GM18520 (cell line): ENCODE results near the gene BEAN1.
A peak's percentile ranks its signal among the peaks of the same experiment; 100 is the strongest.

Source experiments
- ATAC-seq: cut with Tn5 transposase; IDR thresholded peaks from one replicate; pipeline ENCODE4 v1.9.1; 2021; ENCODE audit not compliant: unreplicated experiment

Gene BEAN1

DNA sequence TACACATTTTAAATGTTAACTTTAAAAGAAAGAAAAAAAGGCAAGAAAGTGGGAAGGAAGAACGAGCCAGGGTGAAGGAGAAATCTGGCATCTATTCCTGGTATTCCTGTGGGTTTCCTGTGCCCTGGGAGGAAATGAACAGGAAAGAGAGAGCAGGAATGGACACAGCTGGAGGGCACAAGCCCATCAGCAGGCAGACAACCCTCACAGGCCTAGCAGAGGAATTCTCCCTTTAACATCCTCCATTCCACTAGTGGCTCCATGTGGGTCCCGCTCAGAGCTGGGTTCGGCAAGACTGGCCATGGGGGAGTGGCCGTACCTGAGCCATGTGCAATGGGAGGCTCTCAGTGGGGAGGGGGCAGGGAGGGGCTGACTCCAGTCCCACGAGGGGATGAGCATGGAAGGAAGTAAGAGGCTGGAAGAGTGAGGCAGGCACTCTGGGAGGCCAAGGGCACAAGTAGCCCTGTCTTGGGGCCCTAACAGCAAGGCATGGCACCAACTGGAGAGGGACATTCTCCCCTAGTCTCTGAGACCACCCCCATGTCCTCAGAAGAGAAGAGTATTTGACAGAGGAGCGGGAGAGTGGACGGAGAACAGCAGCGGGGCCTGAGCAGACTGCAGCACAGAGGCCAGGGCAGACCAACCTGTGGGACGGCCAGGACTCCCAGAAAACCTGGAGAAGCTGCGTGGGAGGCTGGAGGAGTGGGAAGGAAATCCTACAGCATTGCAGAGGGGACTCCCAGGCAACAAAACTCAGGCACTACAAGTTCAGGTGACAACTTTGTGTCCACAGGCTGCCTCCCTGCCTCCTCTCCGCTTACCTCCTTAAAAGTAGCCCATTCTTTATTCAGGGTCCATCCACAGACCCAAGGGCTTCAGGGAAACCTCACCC lies 92.6 kb downstream of the BEAN1 start:
- no peak for ATAC-seq

DNA sequence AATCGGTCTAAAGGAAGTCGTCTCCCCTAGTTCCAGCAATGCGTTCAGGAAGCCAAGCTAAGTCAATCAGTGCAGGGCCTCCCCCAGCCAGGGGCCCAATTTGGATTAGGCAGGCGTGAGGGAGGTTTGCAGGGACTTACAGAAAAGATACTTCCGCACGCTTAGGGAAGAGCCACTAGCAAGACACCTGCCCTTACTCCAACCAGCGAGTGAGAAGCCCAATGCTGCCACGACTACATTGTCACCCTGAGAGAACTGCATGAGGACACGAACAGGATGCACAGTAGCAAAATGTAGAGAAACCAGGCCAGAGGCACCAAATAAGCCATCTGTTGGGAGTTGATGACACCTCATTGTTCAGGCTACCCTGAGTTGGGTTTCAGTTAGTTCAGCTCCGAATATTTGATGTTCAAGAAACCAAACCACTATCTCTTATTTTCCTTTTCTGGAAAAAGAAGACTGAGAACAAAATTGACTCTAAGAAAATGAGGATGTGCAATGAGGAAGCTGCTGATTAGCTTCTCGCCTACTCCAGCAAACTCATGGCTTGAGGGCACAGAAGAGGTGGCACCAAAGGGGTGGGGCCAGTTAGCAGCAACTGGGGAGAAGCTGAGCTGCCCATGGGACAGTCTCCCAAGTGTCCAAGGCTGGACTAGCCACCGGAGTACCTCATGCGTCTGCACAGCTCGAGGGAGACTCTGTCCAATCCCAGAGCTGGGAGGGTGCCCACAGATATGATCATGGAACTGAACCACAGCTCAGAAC lies 93.5 kb downstream of the BEAN1 start:
- ATAC-seq = no peak

DNA sequence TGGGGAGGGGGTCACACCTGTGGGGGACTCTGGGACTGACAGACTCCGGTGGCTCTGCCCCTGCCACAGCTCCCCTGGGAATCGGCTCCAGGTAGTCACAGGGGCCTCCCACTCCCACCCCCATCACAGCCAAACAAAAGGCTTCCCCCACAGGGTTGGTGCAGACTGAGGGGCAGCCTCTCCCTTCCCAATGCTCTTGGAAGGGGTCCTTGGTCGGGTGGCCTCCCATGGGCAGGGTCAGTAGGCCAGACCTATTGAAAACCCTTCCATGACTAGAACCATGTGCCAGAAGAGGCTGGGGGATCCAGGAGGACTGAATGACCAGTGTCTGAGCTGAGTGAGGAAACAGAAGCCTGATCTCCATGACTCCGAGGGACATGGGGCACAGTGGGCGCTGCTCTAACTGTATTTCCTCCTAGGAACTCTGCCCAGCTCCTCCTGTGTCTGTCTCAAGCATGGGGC lies 94.2 kb downstream of the BEAN1 start:
- no peak for ATAC-seq

DNA sequence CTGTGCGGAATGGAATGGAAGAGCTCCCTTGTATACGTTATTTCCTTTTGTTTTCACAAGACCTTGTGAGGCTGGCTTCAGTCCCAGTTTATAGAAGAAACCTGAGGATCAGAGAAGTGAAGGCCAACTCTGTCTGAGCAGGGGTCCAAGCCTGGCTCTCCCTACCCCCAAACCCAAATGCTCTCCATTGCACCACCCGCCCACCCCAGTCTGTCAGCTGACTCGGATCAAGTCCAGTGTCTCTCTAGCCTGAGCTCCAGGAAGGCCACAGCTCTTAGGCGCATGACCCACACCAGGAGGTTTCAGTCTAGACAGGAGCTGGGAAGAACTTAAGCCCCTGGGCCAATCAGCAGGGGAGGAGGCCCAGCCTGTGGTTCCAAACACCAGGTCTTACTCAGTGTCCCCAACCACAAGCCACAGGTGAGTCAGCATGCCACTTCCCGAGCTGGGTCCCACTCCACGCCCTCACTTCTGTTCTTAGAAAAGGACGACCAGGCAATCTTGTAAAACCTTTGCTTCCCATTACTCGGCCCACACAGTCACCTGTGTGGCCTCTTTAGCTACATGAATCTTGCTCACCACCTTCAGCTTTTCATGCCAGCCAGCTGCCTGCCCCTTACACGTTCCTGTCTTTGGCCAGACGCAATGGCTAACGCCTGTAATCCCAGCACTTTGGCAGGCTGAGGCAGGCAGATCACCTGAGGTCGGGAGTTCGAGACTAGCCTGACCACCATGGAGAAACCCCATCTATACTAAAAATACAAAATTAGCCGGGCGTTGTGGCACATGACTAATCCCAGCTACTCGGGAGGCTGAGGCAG lies 95.1 kb downstream of the BEAN1 start:
- ATAC-seq = peak; percentile 60

DNA sequence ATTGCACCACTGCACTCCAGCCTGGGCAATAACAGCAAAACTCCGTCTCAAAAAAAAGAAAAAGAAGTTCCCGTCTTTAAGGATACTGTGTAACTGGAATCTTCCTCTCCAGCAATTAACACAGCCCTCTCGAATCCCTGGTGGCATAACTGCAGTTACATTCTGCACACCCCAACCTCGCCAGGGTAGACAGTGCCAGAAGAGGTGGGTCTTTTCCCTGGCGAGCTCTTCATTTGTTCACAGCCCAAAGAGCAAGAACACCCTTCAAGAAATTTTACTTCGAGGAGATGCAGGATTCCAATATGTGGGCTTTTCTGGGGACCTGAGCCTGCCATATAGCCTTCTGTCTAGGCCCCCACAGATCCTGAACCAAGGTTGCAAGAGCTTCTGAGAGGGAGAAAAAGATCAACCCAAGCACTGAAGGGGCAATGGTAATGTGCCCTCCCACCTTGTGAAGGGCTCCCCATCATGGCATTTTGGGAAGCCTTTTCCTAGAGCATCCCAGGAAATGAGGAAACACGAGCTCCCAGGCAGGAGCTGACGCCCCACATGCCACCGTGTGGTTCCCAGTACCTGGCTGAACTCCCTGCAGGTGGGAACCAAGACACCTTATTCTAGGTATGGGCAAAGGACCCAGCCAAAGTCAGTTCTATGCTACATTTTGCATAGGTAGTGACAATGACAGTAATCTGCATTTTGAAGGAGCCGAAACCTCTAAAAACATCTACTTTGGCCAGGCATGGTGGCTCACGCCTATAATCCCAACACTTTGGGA lies 95.9 kb downstream of the BEAN1 start:
- ATAC-seq = no peak

DNA sequence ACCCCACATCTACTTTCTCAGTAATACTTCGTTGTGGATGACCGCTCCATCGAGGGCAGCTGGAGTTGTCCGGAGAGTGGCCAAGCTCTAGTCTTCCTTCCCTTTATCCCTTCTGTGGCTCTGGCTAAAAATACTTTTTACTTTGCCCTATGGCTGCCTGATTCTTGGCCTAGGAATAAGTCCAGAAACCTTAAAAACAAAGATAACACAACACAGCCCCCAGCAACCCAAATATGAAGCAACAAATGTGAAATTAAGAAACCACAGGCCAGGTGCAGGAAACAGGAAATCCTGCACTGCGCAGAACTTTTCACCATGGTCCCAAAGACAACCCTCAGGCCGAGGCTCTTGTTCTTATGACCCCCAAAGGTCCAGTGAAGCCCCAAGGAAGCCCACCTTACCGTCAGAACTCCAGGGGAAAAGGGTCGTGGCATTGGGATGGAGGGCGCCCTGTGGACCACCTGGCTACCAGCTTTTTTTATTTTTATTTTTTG lies 96.8 kb downstream of the BEAN1 start:
- no peak for ATAC-seq

DNA sequence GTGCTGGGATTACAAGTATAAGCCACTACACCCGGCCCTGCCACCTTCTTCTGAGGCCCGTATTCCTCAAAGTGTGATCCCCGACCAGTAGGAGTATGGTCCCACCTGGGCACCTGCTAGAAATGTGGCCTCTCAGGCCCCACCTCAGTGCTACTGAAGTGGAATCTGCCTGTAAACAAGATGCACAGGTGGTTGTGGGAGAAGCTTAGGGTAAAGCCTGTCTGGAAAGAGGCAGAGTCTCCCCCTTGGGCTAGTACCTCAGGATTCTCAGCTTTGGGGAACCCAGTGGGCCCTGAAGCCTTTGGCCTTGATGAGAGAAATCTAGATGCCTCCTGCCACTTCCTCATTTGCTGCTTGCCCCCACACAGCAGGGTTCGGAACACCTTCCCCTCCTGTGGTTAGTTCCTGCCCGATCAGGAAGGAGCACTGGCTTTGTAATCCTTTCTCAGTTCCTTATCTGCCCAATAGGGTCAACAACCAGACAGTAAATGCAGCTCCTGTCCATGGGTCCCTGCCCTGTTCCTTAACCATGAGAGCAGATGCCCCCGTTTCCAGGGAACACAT lies 97.6 kb downstream of the BEAN1 start:
- peak; percentile 47 for ATAC-seq

DNA sequence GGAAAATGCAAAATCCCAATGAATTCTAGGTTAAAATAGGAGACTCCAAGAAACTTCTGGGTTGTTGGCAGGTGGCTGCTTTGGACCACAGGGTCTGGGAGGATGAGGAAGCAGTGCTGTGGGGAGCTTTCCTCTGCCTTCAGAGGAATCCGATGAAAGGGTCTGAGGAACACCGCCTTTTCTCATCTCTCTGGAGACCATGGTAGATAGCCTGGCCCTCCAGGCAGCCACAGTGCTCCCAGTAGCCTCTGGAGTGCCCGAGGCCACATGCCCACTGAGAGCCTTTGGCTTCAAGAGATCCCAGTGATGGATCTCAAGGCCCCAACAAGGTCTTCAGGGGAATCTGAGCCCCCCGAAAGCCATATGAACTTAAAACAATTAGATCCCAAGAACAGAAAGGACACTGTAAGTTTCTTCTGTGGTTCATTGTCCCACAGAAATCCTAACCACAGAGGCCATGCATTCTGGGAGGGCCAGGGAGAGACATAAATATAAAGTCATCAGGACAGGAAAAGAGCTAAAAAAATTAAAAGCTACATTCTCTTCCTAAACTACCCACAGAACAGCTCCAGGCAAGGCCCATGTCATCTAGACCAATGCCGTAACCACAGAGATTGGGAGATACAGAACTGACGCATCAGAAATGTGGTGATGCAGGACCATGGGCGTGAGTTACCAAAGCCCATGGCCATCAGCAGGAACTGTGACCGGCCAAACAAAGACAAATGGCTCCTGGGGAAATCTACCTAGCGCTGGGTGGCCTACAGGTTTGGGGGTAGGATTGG lies 98.5 kb downstream of the BEAN1 start:
- no peak for ATAC-seq

DNA sequence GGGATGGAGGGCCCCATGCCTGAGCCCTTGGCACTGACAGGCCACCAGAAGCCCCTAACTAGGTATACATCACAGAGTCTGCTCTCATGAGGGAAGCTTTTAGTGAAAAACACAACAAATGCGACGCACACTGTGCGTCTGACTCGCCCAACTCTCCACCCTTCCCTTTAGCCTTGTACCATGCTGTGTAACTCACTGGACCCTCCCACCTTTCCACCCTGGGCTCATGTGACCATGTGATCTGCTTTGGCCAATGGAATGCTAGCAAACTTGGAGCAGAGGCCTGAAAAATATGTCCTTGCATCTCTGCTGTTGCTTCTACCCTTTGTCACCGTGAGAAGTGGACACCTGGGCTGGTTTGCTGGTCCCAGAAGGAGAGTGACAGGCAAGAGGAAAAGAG lies 101.2 kb downstream of the BEAN1 start:
- no peak for ATAC-seq

DNA sequence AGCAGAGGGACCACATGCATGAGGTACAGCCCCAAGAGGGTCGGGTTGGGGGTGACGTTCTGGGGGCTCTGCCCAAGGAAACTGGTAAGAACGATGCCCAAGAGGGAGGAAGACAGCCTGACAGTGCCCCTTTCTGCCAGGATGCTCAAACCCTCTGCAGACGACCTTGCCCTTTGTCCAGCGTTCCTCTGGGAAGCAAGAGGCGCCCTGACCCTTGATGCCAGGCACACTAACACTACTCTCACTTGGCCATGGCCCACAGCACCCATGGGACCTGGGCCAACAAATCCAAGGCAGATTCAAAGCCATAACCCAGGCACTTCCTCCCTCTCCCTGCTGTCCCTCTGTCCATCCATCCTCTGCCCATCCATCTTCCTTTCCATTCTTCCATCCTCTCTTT lies 102.4 kb downstream of the BEAN1 start:
- ATAC-seq = no peak
